Measurements from ENCODE around the gene OR4N5. TPM values are rescaled to one million over a fixed set of nuclear protein-coding genes. Genes with fewer than 3 reads are reported as not detected.

The OR4N5 gene
- total and polyA plus RNA-seq, 2 of the 8 experiments (the other 6 are each of a cell fraction or from before 2014, with no cell fraction given) = not detected

GRCh38 chr14:20177433-20177974, 38.9 kb downstream of the OR4N5 start:
- Histone ChIP-seq H3K79me2 (ENCODE audit: control insufficient read depth in 1 of 2, insufficient read depth in 2 of 2, low read length in 2 of 2) (no peaks in the 10 kb centered on the region), H3K79me1 (ENCODE audit: low read depth, low read length) (no peaks in the 10 kb centered on the region), H3K4ac (replicated peaks; ENCODE audit: insufficient read length, low read depth, low read length) (no peak overlapping the region), H3K4me1 (replicated peaks in 1 of 4; ENCODE audit: control insufficient read depth in 3 of 4, insufficient read depth in 4 of 4, low read length in 3 of 4) (no peaks in the 10 kb centered on the region), H4K5ac (ENCODE audit: insufficient read length, low read depth, low read length) (no peak overlapping the region), H3K14ac (ENCODE audit: insufficient read length) (no peak overlapping the region), H3K4me3 (ENCODE audit: extremely low read depth in 1 of 4, insufficient read depth in 2 of 4, low read depth in 3 of 4, low read length in 4 of 4) (no peak overlapping the region), H2BK15ac (ENCODE audit: low read length) (no peak overlapping the region), H3K36me3 (ENCODE audit: control insufficient read depth in 2 of 4, insufficient read depth in 4 of 4, low read length in 3 of 4) (no peaks in the 10 kb centered on the region), H3K9ac (replicated peaks in 1 of 4; ENCODE audit: extremely low read depth in 1 of 4, low read depth in 3 of 4, low read length in 3 of 4) (no peak overlapping the region), H2BK12ac (ENCODE audit: low read depth, low read length) (no peak overlapping the region), H3K23me2 (ENCODE audit: low read depth, low read length) (peaks cover 2% of the 10 kb centered on the region; the same call in 1 of the 2 replicates), H3K4me2 (ENCODE audit: insufficient read depth in 1 of 2, low read depth in 2 of 2, low read length in 2 of 2) (no peak overlapping the region), H2AFZ (ENCODE audit: low read length) (no peak overlapping the region), H3K18ac (ENCODE audit: extremely low read depth, low read length) (no peak overlapping the region), H3K27me3 (replicated peaks in 1 of 4; ENCODE audit: control insufficient read depth in 3 of 4, extremely low read depth in 1 of 4, insufficient read depth in 3 of 4, low read length in 3 of 4) (no peaks in the 10 kb centered on the region), H4K8ac (ENCODE audit: extremely low read depth, insufficient read depth, low read length) (no peak overlapping the region), H2BK5ac (ENCODE audit: low read depth, low read length) (no peak overlapping the region), H4K91ac (replicated peaks; ENCODE audit: insufficient read length, low read length) (no peak overlapping the region), H2BK120ac (replicated peaks; ENCODE audit: low read depth, low read length) (no peak overlapping the region), H2BK20ac (ENCODE audit: low read length) (no peak overlapping the region), H3K23ac (ENCODE audit: insufficient read length) (no peak overlapping the region), H3K9me3 (ENCODE audit: insufficient read depth in 2 of 2, low read depth in 1 of 2, low read length in 1 of 2) (peaks cover 52 to 54% of the 10 kb centered on the region in 2 experiments), H3K56ac (replicated peaks; ENCODE audit: insufficient read length, low read depth, low read length) (no peak overlapping the region), H3K27ac (ENCODE audit: low read depth, low read length) (no peak overlapping the region), H4K20me1 (replicated peaks in 1 of 2; ENCODE audit: control insufficient read depth in 1 of 2, insufficient read depth in 2 of 2, low read length in 2 of 2) (no peaks in the 10 kb centered on the region), H2AK5ac (ENCODE audit: low read depth, low read length) (no peak overlapping the region)
- WGBS, 2 experiments (ENCODE audit: extremely low coverage in 1 of 2, insufficient coverage in 1 of 2, insufficient read length in 1 of 2, insufficient replicate concordance in 2 of 2, low coverage in 1 of 2, low lambda C conversion rate in 2 of 2, missing lambda C conversion rate in 1 of 2) = 93% methylated on average over 7 of the region's 7 CpGs; no CpG with 5 or more reads in 1 of the 2 experiments
- no peak for FAIRE-seq
- ChIA-PET CTCF (ENCODE audit: partially characterized antibody) (no interaction called here), POLR2A (ENCODE audit: partially characterized antibody) (no interaction called here)
- no peak for DNase-seq (ENCODE audit: low read depth in 1 of 2, low spot score in 2 of 2)
- TF ChIP-seq JUN (IDR thresholded peaks at IDR 0.05; ENCODE audit: low read depth, low read length) = no peak
- no peak for TF ChIP-seq ASH2L (IDR thresholded peaks at IDR 0.05; ENCODE audit: low read length)
- TF ChIP-seq SP2 (IDR thresholded peaks at IDR 0.05; ENCODE audit: low read length) = no peak
